Measurements from ENCODE around the gene MRPL20. TPM values are rescaled to one million over a fixed set of nuclear protein-coding genes. Genes with fewer than 3 reads are reported as not detected.
A peak's percentile ranks its signal among the peaks of the same experiment; 100 is the strongest.
"Not testable (repeated sequence)": the region's sequence is repeated elsewhere in the genome, so short reads cannot be mapped to it uniquely, and the experiment has no call there.

Gene MRPL20
- polyA plus RNA-seq, 1 donor (not counting 4 experiments of a cell fraction or from before 2014, with no cell fraction given) = 133 TPM

- H3K27ac ChIP-seq (ENCODE audit: control insufficient read depth, insufficient read depth, low read length); H3K9me1 ChIP-seq (ENCODE audit: control insufficient read depth, extremely low read depth, insufficient read depth, low read length); H3K9ac ChIP-seq (ENCODE audit: control insufficient read depth, extremely low read depth, insufficient read depth, low read length); H3K4me2 ChIP-seq (ENCODE audit: control insufficient read depth, extremely low read depth, insufficient read depth, low read depth, low read length); H3K79me2 ChIP-seq (ENCODE audit: control insufficient read depth, insufficient read depth, low read length); H3K4me3 ChIP-seq (ENCODE audit: control insufficient read depth in 2 of 3, extremely low read depth in 1 of 3, insufficient read depth in 2 of 3, low read depth in 1 of 3, low read length in 3 of 3); FAIRE-seq; H3K27me3 ChIP-seq (ENCODE audit: control insufficient read depth, extremely low read depth, insufficient read depth, low read length); dilution Hi-C loops (cut with MboI; ENCODE audit: extremely low pct_ligation_motif_present, low sequenced_read_pairs); DNase-seq (ENCODE audit: low read depth, low spot score); H3K9me3 ChIP-seq (ENCODE audit: control insufficient read depth, low read depth, low read length); H4K20me1 ChIP-seq (ENCODE audit: control insufficient read depth, extremely low read depth, insufficient read depth, low read length); H3K36me3 ChIP-seq (ENCODE audit: control insufficient read depth in 2 of 2, extremely low read depth in 1 of 2, insufficient read depth in 2 of 2, low read length in 2 of 2): not testable (repeated sequence)
- peak overlapping the region; percentile 3 for H2AFZ ChIP-seq (ENCODE audit: control insufficient read depth, low read length)
- H3K4me1 ChIP-seq (ENCODE audit: control insufficient read depth, extremely low read depth, insufficient read depth, low read length) = peaks cover 23% of the 10 kb centered on the region
These were observed 10.3 kb upstream of the MRPL20 start for GRCh38 chr1:1417396-1417795.

GRCh38 chr1:1415751-1416150 is 8.7 kb upstream of the MRPL20 start:
- H3K27me3 ChIP-seq (ENCODE audit: control insufficient read depth, extremely low read depth, insufficient read depth, low read length) = no peaks in the 10 kb centered on the region
- TF ChIP-seq CTCF (optimal IDR thresholded peaks at IDR 0.05 in 1 of 3, IDR thresholded peaks at IDR 0.05 in 1 of 3, conservative IDR thresholded peaks at IDR 0.05 in 1 of 3; ENCODE audit: extremely low read depth in 1 of 3, insufficient read depth in 2 of 3, low read length in 3 of 3) (no peak), EZH2 (IDR thresholded peaks at IDR 0.05; ENCODE audit: low read length) (no peak)
- no peaks in the 10 kb centered on the region for H4K20me1 ChIP-seq (ENCODE audit: control insufficient read depth, extremely low read depth, insufficient read depth, low read length)
- no peak overlapping the region for H3K27ac ChIP-seq (ENCODE audit: control insufficient read depth, insufficient read depth, low read length)
- DNase-seq (ENCODE audit: low read depth, low spot score) = no peak
- H3K9me1 ChIP-seq (ENCODE audit: control insufficient read depth, extremely low read depth, insufficient read depth, low read length) = no peaks in the 10 kb centered on the region
- H3K9me3 ChIP-seq (ENCODE audit: control insufficient read depth, low read depth, low read length) = no peaks in the 10 kb centered on the region
- H3K79me2 ChIP-seq (ENCODE audit: control insufficient read depth, insufficient read depth, low read length) = no peaks in the 10 kb centered on the region
- no peaks in the 10 kb centered on the region for H3K36me3 ChIP-seq (ENCODE audit: control insufficient read depth in 2 of 2, extremely low read depth in 1 of 2, insufficient read depth in 2 of 2, low read length in 2 of 2)
- no peak overlapping the region for H2AFZ ChIP-seq (ENCODE audit: control insufficient read depth, low read length)
- dilution Hi-C loops (cut with MboI; ENCODE audit: extremely low pct_ligation_motif_present, low sequenced_read_pairs) = no loop called here
- H3K4me3 ChIP-seq (ENCODE audit: control insufficient read depth in 2 of 3, extremely low read depth in 1 of 3, insufficient read depth in 2 of 3, low read depth in 1 of 3, low read length in 3 of 3) = no peak overlapping the region
- no peak overlapping the region for H3K4me2 ChIP-seq (ENCODE audit: control insufficient read depth, extremely low read depth, insufficient read depth, low read depth, low read length)
- H3K9ac ChIP-seq (ENCODE audit: control insufficient read depth, extremely low read depth, insufficient read depth, low read length) = no peak overlapping the region
- no peak for FAIRE-seq
- H3K4me1 ChIP-seq (ENCODE audit: control insufficient read depth, extremely low read depth, insufficient read depth, low read length) = peaks cover 9% of the 10 kb centered on the region

- not testable (repeated sequence) for H3K9ac ChIP-seq (ENCODE audit: control insufficient read depth, extremely low read depth, insufficient read depth, low read length); H3K27me3 ChIP-seq (ENCODE audit: control insufficient read depth, extremely low read depth, insufficient read depth, low read length)
These were observed 5.3 kb upstream of the MRPL20 start for GRCh38 chr1:1412311-1412902.

More at GRCh38 chr1:1412311-1412902, 5.3 kb upstream of the MRPL20 start:
- H4K20me1 ChIP-seq (ENCODE audit: control insufficient read depth, extremely low read depth, insufficient read depth, low read length); H3K4me2 ChIP-seq (ENCODE audit: control insufficient read depth, extremely low read depth, insufficient read depth, low read depth, low read length); H3K4me1 ChIP-seq (ENCODE audit: control insufficient read depth, extremely low read depth, insufficient read depth, low read length); H3K36me3 ChIP-seq (ENCODE audit: control insufficient read depth in 2 of 2, extremely low read depth in 1 of 2, insufficient read depth in 2 of 2, low read length in 2 of 2); H3K9me1 ChIP-seq (ENCODE audit: control insufficient read depth, extremely low read depth, insufficient read depth, low read length); DNase-seq (ENCODE audit: low read depth, low spot score); H2AFZ ChIP-seq (ENCODE audit: control insufficient read depth, low read length); H3K9me3 ChIP-seq (ENCODE audit: control insufficient read depth, low read depth, low read length); dilution Hi-C loops (cut with MboI; ENCODE audit: extremely low pct_ligation_motif_present, low sequenced_read_pairs); H3K27ac ChIP-seq (ENCODE audit: control insufficient read depth, insufficient read depth, low read length); H3K4me3 ChIP-seq (ENCODE audit: control insufficient read depth in 2 of 3, extremely low read depth in 1 of 3, insufficient read depth in 2 of 3, low read depth in 1 of 3, low read length in 3 of 3); FAIRE-seq: not testable (repeated sequence)
- H3K79me2 ChIP-seq (ENCODE audit: control insufficient read depth, insufficient read depth, low read length) = peaks cover 23% of the 10 kb centered on the region

All from keratinocyte (primary cell).